ENCODE results near the gene SPRR1B.
"Not testable (repeated sequence)": the region's sequence is repeated elsewhere in the genome, so short reads cannot be mapped to it uniquely, and the experiment has no call there.

Gene SPRR1B

GRCh38 chr1:153040950-153041631, 10.1 kb downstream of the SPRR1B start, which contains the start of gene SPRR2D:
TSS of gene SPRR2D (minus strand) at chr1:153041120. CDS start at chr1:153040346, 774 bp downstream.
- DNase-seq (ENCODE audit: low read depth in 2 of 2): no peak

- DNase-seq (ENCODE audit: low read depth in 2 of 2): no peak
Measured at GRCh38 chr1:153049211-153049610, 18.2 kb downstream of the SPRR1B start.

- DNase-seq (ENCODE audit: low read depth in 2 of 2): not testable (repeated sequence)
Measured at GRCh38 chr1:153056111-153056510, 25.1 kb downstream of the SPRR1B start.

GRCh38 chr1:153057375-153057774, 26.4 kb downstream of the SPRR1B start, which contains the start of gene SPRR2A:
TSS of gene SPRR2A (minus strand) at chr1:153057512. CDS start at chr1:153056735, 777 bp downstream.
- DNase-seq (ENCODE audit: low read depth in 2 of 2): no peak

- DNase-seq (ENCODE audit: low read depth in 2 of 2): no peak
Measured at GRCh38 chr1:153058154-153058553, 27.2 kb downstream of the SPRR1B start.

- DNase-seq (ENCODE audit: low read depth in 2 of 2): no peak
Measured at GRCh38 chr1:153058826-153059784, 28.1 kb downstream of the SPRR1B start.

- DNase-seq (ENCODE audit: low read depth in 2 of 2): no peak
Measured at GRCh38 chr1:153070243-153070642, 39.2 kb downstream of the SPRR1B start.

GRCh38 chr1:153071511-153071910, 40.5 kb downstream of the SPRR1B start, which contains the start of gene SPRR2B:
TSS of gene SPRR2B (minus strand) at chr1:153071611. CDS start at chr1:153070839, 772 bp downstream.
- DNase-seq (ENCODE audit: low read depth in 2 of 2): no peak

GRCh38 chr1:153072806-153073726, 42.1 kb downstream of the SPRR1B start:
- DNase-seq (ENCODE audit: low read depth in 2 of 2): no peak

- DNase-seq (ENCODE audit: low read depth in 2 of 2): no peak
Measured at GRCh38 chr1:153081736-153082135, 50.7 kb downstream of the SPRR1B start.
